ENCODE results near the gene PA2G4.
A peak's percentile ranks its signal among the peaks of the same experiment; 100 is the strongest.

The PA2G4 gene

GRCh38 chr12:56157201-56158028 is 53.1 kb downstream of the PA2G4 start:
- peak; percentile 58 for ATAC-seq

GRCh38 chr12:56158029-56158925 is 53.9 kb downstream of the PA2G4 start, which contains the start of gene MYL6:
MYL6 (plus strand) TSS chr12:56158359; CDS start chr12:56158402, 43 bp downstream.
- peak; percentile 86 for ATAC-seq
- TF ChIP-seq ISL1 (CRISPR knock-in tag; IDR thresholded peaks at IDR 0.05) (no peak), CREB5 (CRISPR knock-in tag; IDR thresholded peaks at IDR 0.05; ENCODE audit: low read depth) (peak; percentile 95), ARNTL (CRISPR knock-in tag; IDR thresholded peaks at IDR 0.05; ENCODE audit: borderline replicate concordance, low read depth) (peak; percentile 51; the same call in 1 of the 2 replicates), ZFP3 (CRISPR knock-in tag; IDR thresholded peaks at IDR 0.05) (peak; percentile 58; the same call in 1 of the 2 replicates), SNAI2 (CRISPR knock-in tag; IDR thresholded peaks at IDR 0.05) (peak; percentile 89; the same call in 1 of the 2 replicates), TCF4 (CRISPR knock-in tag; IDR thresholded peaks at IDR 0.05; ENCODE audit: borderline replicate concordance) (no peak), POU6F1 (CRISPR knock-in tag; IDR thresholded peaks at IDR 0.05; ENCODE audit: borderline replicate concordance, low read depth) (no peak), ZNF70 (CRISPR knock-in tag; IDR thresholded peaks at IDR 0.05) (0 out of 2 replicates have a peak, but pooled peaks have one; percentile 39), ESRRG (CRISPR knock-in tag; IDR thresholded peaks at IDR 0.05) (peak; percentile 84), CSRNP3 (CRISPR knock-in tag; IDR thresholded peaks at IDR 0.05) (peak; percentile 75; the same call in 1 of the 2 replicates), RARB (CRISPR knock-in tag; IDR thresholded peaks at IDR 0.05) (peak; percentile 92), CSDC2 (CRISPR knock-in tag; IDR thresholded peaks at IDR 0.05) (peak; percentile 93), ZC3H10 (CRISPR knock-in tag; IDR thresholded peaks at IDR 0.05) (0 out of 2 replicates have a peak, but pooled peaks have one; percentile 60), ZNF565 (CRISPR knock-in tag; conservative IDR thresholded peaks at IDR 0.05; ENCODE audit: low read depth) (no peak; the same call in 1 of the 2 replicates), OSR1 (CRISPR knock-in tag; IDR thresholded peaks at IDR 0.05) (no peak), BACH2 (CRISPR knock-in tag; IDR thresholded peaks at IDR 0.05; ENCODE audit: borderline replicate concordance) (peak; percentile 74; the same call in 1 of the 2 replicates), GLIS3 (CRISPR knock-in tag; IDR thresholded peaks at IDR 0.05) (peak; percentile 78; the same call in 1 of the 2 replicates), ZFP30 (CRISPR knock-in tag; IDR thresholded peaks at IDR 0.05) (peak; percentile 62; the same call in 1 of the 2 replicates), ZNF8 (CRISPR knock-in tag; IDR thresholded peaks at IDR 0.05) (peak; percentile 6; the same call in 1 of the 2 replicates), TOX (CRISPR knock-in tag; IDR thresholded peaks at IDR 0.05; ENCODE audit: borderline replicate concordance) (peak; percentile 86), PATZ1 (CRISPR knock-in tag; IDR thresholded peaks at IDR 0.05; ENCODE audit: borderline replicate concordance) (no peak), PPARA (CRISPR knock-in tag; IDR thresholded peaks at IDR 0.05; ENCODE audit: borderline replicate concordance) (peak; percentile 90), TSHZ2 (CRISPR knock-in tag; IDR thresholded peaks at IDR 0.05) (peak; percentile 74)

More at GRCh38 chr12:56157201-56158028, 53.1 kb downstream of the PA2G4 start:
- no peak for TF ChIP-seq PPARA (CRISPR knock-in tag; IDR thresholded peaks at IDR 0.05; ENCODE audit: borderline replicate concordance)
- peak; percentile 73; the same call in 1 of the 2 replicates for TF ChIP-seq PATZ1 (CRISPR knock-in tag; IDR thresholded peaks at IDR 0.05; ENCODE audit: borderline replicate concordance)
